ENCODE data around the gene C1QTNF8.
A peak's percentile ranks its signal among the peaks of the same experiment; 100 is the strongest.

The C1QTNF8 gene

GRCh38 chr16:1109648-1110047 is 13.6 kb upstream of the C1QTNF8 start:
- no peak for DNase-seq (ENCODE audit: low read depth in 2 of 2)

DNA sequence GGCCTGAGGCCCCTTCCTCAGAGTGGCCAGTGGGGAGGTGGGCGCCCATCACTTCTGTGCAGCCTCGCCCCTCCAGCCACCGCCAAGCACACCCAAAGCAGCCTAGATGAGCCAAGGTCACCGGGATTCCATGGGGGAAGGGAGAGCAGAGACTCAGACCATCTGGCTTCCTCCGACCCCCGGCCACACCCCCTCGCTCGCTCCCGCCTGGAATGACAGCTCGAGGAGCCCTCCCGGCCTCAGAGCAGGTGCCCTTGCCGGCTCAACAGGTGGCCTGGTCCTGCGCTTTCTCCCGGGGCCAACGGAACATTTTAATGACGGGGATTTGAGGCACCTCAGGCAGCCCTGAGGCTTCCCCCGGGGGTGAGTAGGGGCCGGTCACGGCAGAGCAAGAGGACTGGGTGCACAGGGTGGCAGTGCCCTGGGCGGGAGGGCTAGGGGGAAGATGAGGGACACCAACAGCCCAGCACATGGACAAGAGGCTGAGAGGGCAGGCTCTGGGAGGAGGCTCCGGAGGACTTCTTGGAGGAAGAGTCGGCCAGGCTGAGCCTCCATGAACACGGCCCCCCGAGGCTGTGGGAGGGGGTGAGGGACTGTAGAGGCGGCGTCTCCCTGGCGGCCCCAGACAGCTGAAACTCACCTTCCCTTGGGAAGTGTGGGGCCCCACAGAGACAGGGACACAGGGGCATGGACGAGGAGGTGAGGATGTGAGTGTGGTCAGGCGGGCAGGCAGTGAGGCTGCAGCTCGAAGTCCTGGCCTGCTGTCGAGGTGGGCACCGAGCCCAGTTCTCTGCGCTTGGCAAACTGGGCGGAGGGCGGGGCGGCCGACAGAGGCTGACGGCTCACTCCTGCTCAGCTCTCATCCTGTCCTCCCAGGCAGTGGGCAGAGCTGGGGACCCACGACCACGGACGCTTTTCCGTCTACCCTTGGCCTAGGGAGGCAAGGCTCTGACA is 12.5 kb upstream of the C1QTNF8 start:
- DNase-seq (ENCODE audit: low read depth in 2 of 2): no peak

DNA sequence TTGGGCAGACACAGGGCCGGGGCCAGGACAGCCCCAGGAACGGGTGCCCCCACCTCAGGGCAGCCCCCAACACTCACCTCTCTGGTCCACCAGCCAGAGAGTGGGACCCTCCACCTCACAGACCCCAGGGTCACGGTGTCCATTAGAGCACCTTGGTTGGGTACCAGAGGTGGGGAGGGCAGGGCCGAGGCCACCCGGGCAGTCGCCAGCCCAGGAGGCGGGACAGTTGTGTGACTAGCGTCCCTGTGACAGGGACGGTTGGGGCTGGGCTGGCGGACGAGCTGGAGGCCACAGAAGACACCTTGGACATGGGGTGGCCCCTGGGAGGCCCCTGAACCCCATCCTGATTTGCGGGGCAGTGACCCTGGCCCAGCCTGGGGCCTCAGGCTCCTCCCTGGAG is 11.7 kb upstream of the C1QTNF8 start:
- DNase-seq (ENCODE audit: low read depth in 2 of 2): no peak

DNA sequence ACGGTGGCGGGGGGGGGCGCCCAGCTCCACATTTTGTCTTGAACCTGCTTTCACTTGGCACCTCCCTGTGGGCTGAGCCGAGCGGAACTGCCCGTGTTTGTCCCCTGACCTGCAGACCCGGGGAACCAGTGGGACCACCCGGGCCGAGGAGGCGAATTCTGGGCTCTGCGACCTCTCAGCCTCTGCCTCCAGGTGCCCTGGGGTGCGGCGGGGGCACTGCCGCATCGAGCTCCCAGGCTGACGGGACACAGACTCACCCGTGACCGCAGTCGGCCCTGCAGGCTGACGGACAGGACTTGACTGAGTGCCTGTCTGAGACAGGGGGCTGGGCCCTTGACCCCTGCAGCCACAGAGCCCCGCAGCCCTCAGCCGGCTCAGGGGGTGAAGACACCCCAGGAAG is 11.1 kb upstream of the C1QTNF8 start:
- no peak for DNase-seq (ENCODE audit: low read depth in 2 of 2)

GRCh38 chr16:1106659-1107058 is 10.6 kb upstream of the C1QTNF8 start:
- DNase-seq (ENCODE audit: low read depth in 2 of 2): no peak

- DNase-seq (ENCODE audit: low read depth in 2 of 2): peak; percentile 29 to 35
Observed at GRCh38 chr16:1105888-1106620, 10.0 kb upstream of the C1QTNF8 start.

GRCh38 chr16:1103636-1103980 is 7.6 kb upstream of the C1QTNF8 start:
- no peak for DNase-seq (ENCODE audit: low read depth in 2 of 2)

GRCh38 chr16:1102921-1103635 is 7.0 kb upstream of the C1QTNF8 start:
- DNase-seq (ENCODE audit: low read depth in 2 of 2): peak; percentile 56 to 73

GRCh38 chr16:1102333-1102700 is 6.3 kb upstream of the C1QTNF8 start:
- no peak for DNase-seq (ENCODE audit: low read depth in 2 of 2)

DNA sequence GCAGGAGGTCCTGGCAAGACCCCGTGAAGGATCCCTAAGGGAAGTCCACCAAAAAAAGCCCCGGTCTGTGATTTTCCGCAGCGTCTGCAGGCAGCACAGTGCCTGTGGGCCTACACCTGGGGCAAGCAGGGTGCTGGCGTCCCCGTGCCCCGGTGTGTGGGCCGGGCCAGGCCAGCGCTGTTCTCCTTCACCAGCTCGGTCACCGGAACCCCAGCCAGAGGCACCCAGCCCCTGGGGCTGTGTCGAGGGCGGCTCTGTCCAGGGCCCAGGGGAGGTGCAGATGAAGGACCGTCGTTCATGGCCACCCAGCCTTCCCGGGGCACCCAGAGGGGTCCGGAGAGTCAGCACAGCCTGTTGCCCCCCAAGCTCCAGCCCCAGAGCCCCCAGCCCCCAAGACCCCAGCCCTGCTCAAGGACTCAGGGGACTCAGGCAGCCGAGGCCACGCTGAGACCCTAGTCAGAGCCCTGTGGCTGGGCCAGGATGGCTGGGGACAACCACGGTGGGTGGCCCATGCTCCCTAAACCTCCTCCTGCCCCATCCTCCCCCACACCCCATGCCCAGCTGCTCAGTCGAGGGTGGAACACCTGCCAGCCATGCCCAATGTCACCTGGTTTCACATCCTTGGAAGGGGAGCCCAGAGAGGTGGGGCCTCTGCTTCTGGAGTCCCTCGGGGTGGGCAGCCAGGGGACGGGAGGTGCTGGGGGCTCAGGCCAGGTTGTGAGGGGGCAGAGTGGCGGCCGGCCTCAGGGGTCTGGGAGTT is 5.7 kb upstream of the C1QTNF8 start:
- DNase-seq (ENCODE audit: low read depth in 2 of 2): no peak

DNA sequence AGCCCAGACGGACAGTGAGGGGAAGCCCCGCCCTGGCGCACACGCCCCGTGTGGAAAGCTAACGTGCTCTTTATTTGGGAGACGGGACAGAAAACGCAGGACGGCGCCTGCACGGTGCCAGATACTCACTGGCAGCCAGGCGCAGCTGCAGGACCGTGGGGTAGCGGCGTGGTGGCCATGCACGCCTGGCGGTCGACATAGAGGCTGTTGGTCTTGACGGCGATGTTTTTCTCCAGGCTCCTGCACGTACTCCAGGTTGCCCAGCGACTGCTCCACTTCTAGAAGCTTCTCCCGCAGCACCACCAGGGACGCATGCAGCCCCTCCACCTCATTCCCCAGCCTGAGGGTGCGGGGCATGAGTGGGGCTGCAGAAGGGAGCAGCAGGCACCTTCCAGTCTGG is 5.1 kb upstream of the C1QTNF8 start:
- DNase-seq (ENCODE audit: low read depth in 2 of 2): no peak

DNA sequence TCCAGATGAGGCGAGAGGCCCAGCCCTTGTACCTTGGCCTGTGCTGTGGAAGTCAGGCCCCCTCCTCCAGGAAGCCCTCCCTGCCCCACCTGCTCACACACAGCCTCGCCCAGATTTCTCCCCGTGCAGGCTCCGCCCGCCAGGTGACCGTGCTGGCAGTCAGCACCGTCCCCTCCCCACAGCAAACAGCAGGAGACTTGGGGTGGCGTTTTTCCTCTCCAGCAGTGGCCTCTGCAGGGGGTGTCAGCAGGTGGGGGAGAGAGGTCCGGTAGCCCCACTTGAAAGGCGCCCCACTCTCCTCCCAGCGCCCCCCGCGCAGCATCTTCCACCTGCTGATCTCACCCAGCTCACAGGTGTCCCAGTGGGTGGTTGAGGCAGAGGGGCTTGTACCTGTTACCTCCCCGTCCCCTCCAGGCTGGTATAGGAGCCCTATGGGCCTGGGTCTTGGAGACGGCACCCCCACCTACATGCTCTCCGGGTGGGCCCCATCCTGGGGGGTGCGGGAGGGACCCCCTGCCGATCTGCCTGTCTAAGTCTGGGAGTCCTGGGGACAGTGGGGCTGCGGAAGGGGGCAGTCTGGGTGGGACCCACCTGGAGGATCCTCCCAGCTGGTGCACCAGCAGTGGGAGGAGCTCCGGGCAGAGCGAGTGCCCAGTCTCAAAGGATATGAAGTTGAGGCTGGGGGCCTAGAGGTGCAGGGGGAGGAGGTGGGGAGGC is 4.2 kb upstream of the C1QTNF8 start:
- DNase-seq (ENCODE audit: low read depth in 2 of 2): no peak

DNA sequence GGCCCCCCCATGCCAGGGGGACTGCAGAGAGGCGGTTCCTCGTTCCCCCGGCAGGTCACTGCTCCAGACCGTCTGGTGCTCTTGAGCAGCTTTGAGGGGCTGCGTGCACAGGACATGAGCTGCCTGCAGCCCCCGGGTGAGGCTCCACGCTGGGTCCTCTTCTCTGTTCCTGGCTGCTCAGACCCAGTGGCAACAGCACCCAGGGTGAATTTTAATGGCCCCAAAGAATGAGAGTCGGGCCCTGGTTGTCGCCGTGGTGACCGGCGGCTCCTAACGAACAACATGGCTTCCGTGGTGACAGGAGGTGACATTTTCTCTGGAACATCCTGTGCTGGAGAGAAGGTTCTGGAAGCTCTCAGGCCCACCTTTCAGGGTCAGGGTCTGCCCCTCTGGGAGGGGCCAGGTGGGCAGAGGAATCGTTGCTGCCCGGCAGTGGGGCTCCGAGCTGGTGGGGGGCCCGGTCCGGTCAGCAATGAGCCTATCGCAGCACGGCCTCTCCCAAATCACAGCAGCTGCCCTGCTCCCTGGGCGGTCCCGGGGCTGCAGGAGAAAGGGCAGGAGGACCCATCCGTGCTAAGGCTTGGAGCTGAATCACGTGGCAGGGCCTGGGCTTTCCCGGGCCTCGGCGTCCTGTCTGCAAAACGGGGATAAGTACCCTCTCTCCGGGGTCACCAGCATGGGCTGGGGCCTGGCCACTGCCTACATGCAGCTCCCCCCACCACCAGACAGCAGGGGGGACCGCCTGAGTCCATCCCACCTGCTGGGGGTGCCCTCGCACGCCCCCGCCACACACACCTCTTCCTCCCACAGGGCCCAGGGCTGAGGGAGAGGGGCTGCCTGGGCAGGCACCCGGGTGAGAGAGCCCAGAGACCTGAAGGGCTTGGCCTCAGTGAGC is 3.4 kb upstream of the C1QTNF8 start:
- no peak for DNase-seq (ENCODE audit: low read depth in 2 of 2)

GRCh38 chr16:1098266-1098991 is 2.4 kb upstream of the C1QTNF8 start:
- DNase-seq (ENCODE audit: low read depth in 2 of 2): no peak

GRCh38 chr16:1097800-1098199 is 1.8 kb upstream of the C1QTNF8 start:
- DNase-seq (ENCODE audit: low read depth in 2 of 2): no peak

GRCh38 chr16:1097156-1097555 is 1.1 kb upstream of the C1QTNF8 start:
- no peak for DNase-seq (ENCODE audit: low read depth in 2 of 2)

DNA sequence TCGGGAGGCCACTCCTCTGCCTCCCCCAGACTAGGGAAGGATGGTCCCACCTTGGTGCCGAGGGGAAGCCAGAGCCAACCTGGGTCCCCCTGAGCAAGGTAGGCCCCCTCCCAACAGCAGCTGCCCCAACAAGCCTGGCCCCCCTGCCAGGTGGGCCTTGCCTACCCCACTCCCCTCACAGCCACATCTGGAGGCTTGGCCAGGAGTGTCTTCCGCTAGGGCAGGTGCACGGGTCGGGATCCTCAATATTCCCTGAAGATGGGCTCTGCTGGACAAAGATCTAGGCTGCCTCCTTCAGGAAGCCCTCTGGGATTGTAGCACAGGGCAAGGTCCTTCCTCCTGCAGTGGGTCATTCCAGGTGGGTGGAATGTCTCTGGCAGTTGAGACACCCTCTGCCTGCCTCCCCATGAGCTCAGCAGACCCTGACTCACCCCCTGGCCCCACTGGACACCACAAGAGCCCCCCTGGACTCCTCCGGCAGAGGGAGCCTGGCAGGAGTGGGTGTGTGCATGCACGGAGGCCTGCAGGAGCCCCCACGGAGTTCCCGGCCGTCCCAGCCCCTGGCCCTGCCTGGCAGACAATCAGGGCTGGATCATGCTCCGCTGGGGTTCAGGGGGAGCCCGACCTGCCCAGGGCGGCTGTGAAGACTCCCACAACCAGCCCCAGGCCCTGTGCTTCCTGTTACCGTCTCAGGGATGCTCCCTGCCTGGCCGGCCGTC is 435 bp downstream of the C1QTNF8 start:
- DNase-seq (ENCODE audit: low read depth in 2 of 2): no peak

GRCh38 chr16:1094601-1095449 is 1.2 kb downstream of the C1QTNF8 start:
- DNase-seq (ENCODE audit: low read depth in 2 of 2): no peak
